Fibroblast of pulmonary artery (primary cell): ENCODE measurements around the gene WWOX.

Experiments used
- DNase-seq: peaks from one replicate; pipeline ENCODE4 v3.0.0-alpha.2; 2010; ENCODE audit warnings: low read depth
- H3K4me3 ChIP-seq: replicated peaks from 2 replicates; pipeline ENCODE4 v1.5.1; 2011; ENCODE audit warnings: low read depth, mild to moderate bottlenecking, control low read depth, low read length, moderate library complexity
- TF ChIP-seq, protein P1 (sequence below): IDR thresholded peaks from 2 replicates; pipeline ENCODE4 v1.5.1; 2011; ENCODE audit warnings: mild to moderate bottlenecking, control low read depth, low read length, inconsistent platforms; ENCODE audit errors: missing control alignments

WWOX gene

DNA sequence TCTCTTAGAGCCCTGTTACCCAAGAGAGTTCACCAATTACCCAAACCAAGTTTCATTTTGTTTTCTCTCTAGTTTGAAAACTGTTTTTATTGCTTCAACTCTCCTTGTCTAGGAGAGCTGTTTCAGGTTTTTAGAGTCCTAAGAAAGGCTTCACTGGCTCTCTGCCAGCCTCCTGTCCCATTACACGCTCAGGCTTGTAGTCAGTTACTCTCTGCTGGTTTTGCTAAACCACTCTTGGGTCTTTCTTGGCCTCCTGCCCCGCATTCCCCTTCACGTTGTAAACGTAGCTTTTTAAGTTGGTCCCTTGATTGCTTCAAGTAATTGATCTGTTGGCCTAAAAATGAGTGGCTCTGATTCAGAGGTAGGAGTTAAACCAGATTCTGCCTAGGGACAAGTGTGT is 972.0 kb downstream of the WWOX start:
- H3K4me3 ChIP-seq, result no peak overlapping the region
- TF ChIP-seq, protein P1, sequence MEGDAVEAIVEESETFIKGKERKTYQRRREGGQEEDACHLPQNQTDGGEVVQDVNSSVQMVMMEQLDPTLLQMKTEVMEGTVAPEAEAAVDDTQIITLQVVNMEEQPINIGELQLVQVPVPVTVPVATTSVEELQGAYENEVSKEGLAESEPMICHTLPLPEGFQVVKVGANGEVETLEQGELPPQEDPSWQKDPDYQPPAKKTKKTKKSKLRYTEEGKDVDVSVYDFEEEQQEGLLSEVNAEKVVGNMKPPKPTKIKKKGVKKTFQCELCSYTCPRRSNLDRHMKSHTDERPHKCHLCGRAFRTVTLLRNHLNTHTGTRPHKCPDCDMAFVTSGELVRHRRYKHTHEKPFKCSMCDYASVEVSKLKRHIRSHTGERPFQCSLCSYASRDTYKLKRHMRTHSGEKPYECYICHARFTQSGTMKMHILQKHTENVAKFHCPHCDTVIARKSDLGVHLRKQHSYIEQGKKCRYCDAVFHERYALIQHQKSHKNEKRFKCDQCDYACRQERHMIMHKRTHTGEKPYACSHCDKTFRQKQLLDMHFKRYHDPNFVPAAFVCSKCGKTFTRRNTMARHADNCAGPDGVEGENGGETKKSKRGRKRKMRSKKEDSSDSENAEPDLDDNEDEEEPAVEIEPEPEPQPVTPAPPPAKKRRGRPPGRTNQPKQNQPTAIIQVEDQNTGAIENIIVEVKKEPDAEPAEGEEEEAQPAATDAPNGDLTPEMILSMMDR, result no peak
- no peak for DNase-seq

DNA sequence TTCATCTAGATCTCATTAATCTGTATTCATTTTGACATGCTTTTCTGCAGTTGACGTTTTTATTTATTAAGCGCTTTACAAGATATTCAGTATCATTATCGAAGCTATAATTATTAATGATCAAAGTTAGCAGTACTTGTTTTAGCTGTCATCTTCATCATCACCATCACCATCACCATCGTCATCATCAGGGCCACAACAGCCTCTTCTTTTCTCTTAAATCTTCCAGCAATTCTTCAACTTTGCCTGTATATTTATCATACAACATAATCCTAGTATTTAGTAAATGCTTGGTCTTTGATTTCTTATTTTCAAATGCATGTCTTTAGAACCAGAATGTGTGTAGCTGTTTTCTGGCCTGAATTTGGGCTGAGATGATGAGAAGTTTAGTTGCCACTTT is 973.1 kb downstream of the WWOX start:
- no peak for DNase-seq
- TF ChIP-seq, protein P1, result no peak
- H3K4me3 ChIP-seq, result no peak overlapping the region

DNA sequence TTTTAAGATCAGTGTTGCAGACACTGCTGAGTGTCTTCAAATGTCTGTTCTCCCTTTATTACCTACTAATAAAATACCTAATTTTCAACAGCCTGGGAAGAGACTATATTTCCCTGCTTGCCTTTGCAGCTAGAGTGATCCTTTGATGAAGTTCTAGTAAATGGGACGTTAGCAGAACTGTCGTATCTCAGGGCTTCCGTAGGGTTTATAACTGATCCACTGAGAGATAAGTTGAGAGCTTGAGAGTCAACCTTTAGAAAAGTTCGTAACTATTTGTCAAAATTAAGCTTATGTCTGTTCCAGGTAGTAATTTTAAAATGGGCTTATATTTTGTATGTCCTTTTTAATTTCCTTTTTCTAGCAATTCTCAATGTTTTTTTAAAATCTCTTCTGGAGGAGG is 974.1 kb downstream of the WWOX start:
- TF ChIP-seq, protein P1, result no peak
- DNase-seq, result no peak
- H3K4me3 ChIP-seq, result no peak overlapping the region

DNA sequence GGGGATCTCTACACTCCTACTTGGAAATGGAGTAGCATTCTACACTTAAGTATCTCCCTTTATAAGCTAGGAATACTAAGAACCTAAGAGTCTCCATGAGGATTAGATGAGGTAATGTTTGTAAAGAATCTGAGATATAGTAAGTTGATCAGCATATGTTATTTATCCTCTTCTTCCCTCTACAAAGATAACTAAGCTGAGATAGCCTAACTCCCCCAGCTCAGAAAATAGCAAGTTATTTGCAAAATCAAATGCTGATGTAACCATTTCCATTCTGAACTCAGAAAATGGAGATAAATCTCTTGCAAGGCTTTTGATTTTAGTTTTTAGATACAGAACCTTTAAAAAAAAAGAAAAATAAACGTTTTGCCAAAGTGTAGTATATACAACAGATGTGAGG is 975.1 kb downstream of the WWOX start:
- no peak overlapping the region for H3K4me3 ChIP-seq
- no peak for DNase-seq
- TF ChIP-seq, protein P1, result no peak

DNA sequence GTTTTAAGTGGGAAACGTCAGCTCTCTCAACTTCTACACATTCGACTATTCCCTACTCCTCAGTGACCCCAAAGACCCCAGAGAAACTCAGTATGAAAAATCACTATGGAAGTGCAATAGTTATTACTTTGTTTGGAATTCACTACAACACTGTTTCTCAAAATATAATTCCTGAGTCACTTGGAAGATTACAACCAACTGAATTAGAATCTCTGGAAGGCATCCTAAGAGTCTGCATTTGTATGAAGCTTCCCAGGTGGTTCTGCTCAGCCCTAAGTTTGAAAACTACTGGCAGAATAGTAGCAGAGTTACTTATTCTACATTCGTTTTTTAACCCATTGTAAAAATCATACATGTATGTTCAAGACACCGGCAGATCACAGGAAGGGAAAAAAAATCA is 975.5 kb downstream of the WWOX start:
- DNase-seq, result no peak
- no peak overlapping the region for H3K4me3 ChIP-seq
- TF ChIP-seq, protein P1, result no peak

DNA sequence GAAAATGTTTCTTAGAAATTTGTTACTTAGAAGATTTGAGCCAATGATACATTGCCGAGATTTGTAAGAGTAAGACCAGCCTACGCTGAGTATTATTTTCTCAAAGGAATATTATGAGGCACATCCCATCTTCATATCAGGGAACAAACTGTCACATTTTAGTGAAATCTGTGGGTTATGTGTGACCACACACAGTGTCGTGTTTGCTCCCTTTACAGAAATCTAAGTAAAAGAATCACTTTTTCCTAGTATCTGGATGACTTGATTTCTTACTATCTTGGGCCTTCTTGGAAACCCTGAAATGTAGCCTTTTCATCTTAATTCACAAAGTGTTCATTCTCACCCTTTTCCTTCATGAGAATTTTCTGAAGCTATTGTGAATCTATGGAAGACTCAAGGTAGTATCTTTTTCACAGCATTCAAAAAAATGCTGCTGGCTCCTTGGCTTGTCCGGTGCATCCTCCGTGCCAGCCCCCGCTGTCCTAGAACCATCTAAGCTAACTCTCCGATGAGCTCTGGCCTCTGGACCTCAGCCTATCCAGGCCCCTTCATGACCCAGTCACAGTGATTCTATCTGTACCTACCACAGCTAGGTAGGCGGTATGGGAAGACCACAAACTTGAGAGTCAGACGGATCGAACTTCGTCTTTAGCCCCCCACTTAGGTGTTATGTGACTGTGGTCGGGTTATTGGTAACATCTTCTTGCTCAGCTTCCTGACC is 976.8 kb downstream of the WWOX start:
- no peak overlapping the region for H3K4me3 ChIP-seq
- no peak for DNase-seq
- TF ChIP-seq, protein P1, result no peak

DNA sequence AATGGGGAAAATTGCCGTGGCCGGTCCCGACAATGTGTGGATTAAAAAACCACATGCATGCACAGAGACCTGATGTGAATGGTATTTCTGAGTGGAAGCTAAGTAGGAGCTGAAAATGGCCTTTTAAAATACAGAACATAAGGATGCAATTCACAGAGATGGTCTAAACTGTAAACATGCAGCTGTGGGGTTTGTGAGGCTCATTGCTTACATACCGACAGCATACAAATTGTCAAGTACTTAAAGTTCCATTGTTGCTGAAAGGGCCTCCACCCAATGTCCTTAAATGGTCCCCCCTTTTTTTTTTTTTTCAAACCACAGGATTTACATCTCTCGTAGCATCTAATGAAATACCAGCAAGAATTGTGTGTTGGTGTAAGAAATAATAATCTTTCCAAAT is 977.9 kb downstream of the WWOX start:
- DNase-seq, result no peak
- no peak overlapping the region for H3K4me3 ChIP-seq
- TF ChIP-seq, protein P1, result no peak
